ENCODE data around the gene SYCE3.
A peak's percentile ranks its signal among the peaks of the same experiment; 100 is the strongest.

Gene SYCE3

GRCh38 chr22:50516068-50516467 is 46.7 kb downstream of the SYCE3 start:
- DNase-seq, result no peak

GRCh38 chr22:50513175-50513574 is 49.5 kb downstream of the SYCE3 start:
- no peak for DNase-seq

GRCh38 chr22:50508897-50509296 is 53.8 kb downstream of the SYCE3 start:
- DNase-seq, result no peak

- peak; percentile 97 for DNase-seq
These were observed 54.5 kb downstream of the SYCE3 start, which contains the start of gene NCAPH2 for GRCh38 chr22:50507991-50508884. NCAPH2 (plus strand) TSS chr22:50508224; CDS start chr22:50508338, 114 bp downstream.

GRCh38 chr22:50507421-50507990 is 55.2 kb downstream of the SYCE3 start, which contains the start of gene LMF2:
LMF2 (minus strand) TSS chr22:50507702; CDS start chr22:50507675, 27 bp downstream.
- peak; percentile 94 for DNase-seq

GRCh38 chr22:50506611-50507420 is 55.9 kb downstream of the SYCE3 start:
- DNase-seq, result no peak

- no peak for DNase-seq
These were observed 56.7 kb downstream of the SYCE3 start for GRCh38 chr22:50505776-50506610.

GRCh38 chr22:50505276-50505775 is 57.4 kb downstream of the SYCE3 start:
- DNase-seq, result no peak

- DNase-seq, result no peak
These were observed 58.1 kb downstream of the SYCE3 start for GRCh38 chr22:50504369-50505211.

- DNase-seq, result no peak
These were observed 59.1 kb downstream of the SYCE3 start for GRCh38 chr22:50503475-50504145.

- no peak for DNase-seq
These were observed 59.9 kb downstream of the SYCE3 start for GRCh38 chr22:50502628-50503474.

GRCh38 chr22:50502096-50502495 is 60.6 kb downstream of the SYCE3 start:
- no peak for DNase-seq

All from CD4-positive, alpha-beta T cell treated with Interleukin-17A for 1 hour (primary cell).